Ectodermal cell (in vitro differentiated cells): Measurements from ENCODE around the gene SHE.

Experiments
- H3K27ac ChIP-seq: 2 replicates; pipeline ENCODE4 v1.7.0; 2013; ENCODE audit warnings: mild to moderate bottlenecking, low read depth, low read length; ENCODE audit not compliant: insufficient read depth, poor library complexity, severe bottlenecking
- H3K27me3 ChIP-seq: 2 replicates; pipeline ENCODE4 v1.7.0; 2013; ENCODE audit warnings: mild to moderate bottlenecking, low read length; ENCODE audit not compliant: insufficient read depth, control insufficient read depth, poor library complexity, severe bottlenecking
- H3K36me3 ChIP-seq: one replicate; pipeline ENCODE4 v1.7.0; 2013; ENCODE audit warnings: low read length; ENCODE audit not compliant: control insufficient read depth, insufficient read depth
- H3K4me1 ChIP-seq: one replicate; pipeline ENCODE4 v1.7.0; 2013; ENCODE audit warnings: low read length; ENCODE audit not compliant: control insufficient read depth, insufficient read depth
- H3K4me3 ChIP-seq: 2 replicates; pipeline ENCODE4 v1.7.0; 2013; ENCODE audit warnings: low read depth, low read length, control low read depth; ENCODE audit not compliant: insufficient read depth
- H3K9me3 ChIP-seq: 2 replicates; pipeline ENCODE4 v1.7.0; 2013; ENCODE audit warnings: mild to moderate bottlenecking, low read length, moderate library complexity; ENCODE audit not compliant: control insufficient read depth
- WGBS, 2 experiments: methylation state at CpG; one replicate each; pipeline ENCODE4 v1.1.7; 2013; ENCODE audit warnings: missing lambda C conversion rate in 2 of 2; 5-methylcytosine and 5-hydroxymethylcytosine counted together

SHE gene

GRCh38 chr1:154435599-154436200, 66.5 kb downstream of the SHE start:
- H3K27me3 ChIP-seq: no peaks in the 10 kb centered on the region
- H3K27ac ChIP-seq: no peak overlapping the region
- no peaks in the 10 kb centered on the region for H3K36me3 ChIP-seq
- 94 to 95% methylated on average over 15 of the region's 15 CpGs for WGBS, 2 experiments
- no peaks in the 10 kb centered on the region for H3K9me3 ChIP-seq
- peaks cover 10% of the 10 kb centered on the region for H3K4me1 ChIP-seq
- no peak overlapping the region for H3K4me3 ChIP-seq

GRCh38 chr1:154434346-154435085, 67.7 kb downstream of the SHE start:
- Histone ChIP-seq H3K27me3 (no peaks in the 10 kb centered on the region), H3K4me3 (no peak overlapping the region), H3K27ac (no peak overlapping the region), H3K9me3 (no peaks in the 10 kb centered on the region), H3K4me1 (peaks cover 16% of the 10 kb centered on the region), H3K36me3 (no peaks in the 10 kb centered on the region)
- 90 to 91% methylated on average over 18 of the region's 18 CpGs for WGBS, 2 experiments

- Histone ChIP-seq H3K27me3 (no peaks in the 10 kb centered on the region), H3K27ac (no peak overlapping the region), H3K4me1 (peaks cover 16% of the 10 kb centered on the region), H3K9me3 (no peaks in the 10 kb centered on the region), H3K36me3 (no peaks in the 10 kb centered on the region), H3K4me3 (no peak overlapping the region)
- 89% methylated on average over 7 to 9 of the region's 9 CpGs for WGBS, 2 experiments
Measured at GRCh38 chr1:154433161-154433764, 68.9 kb downstream of the SHE start.

GRCh38 chr1:154431586-154432373, 70.4 kb downstream of the SHE start:
- no peak overlapping the region for H3K27ac ChIP-seq
- H3K4me1 ChIP-seq: peaks cover 16% of the 10 kb centered on the region
- no peaks in the 10 kb centered on the region for H3K36me3 ChIP-seq
- 93 to 94% methylated on average over 10 of the region's 10 CpGs for WGBS, 2 experiments
- no peaks in the 10 kb centered on the region for H3K9me3 ChIP-seq
- H3K27me3 ChIP-seq: no peaks in the 10 kb centered on the region
- no peak overlapping the region for H3K4me3 ChIP-seq

- 16 to 22% methylated on average over 11 of the region's 11 CpGs for WGBS, 2 experiments
- H3K4me1 ChIP-seq: peaks cover 16% of the 10 kb centered on the region
Measured at GRCh38 chr1:154430903-154431302, 71.3 kb downstream of the SHE start.

GRCh38 chr1:154429841-154430611, 72.2 kb downstream of the SHE start:
- no peaks in the 10 kb centered on the region for H3K36me3 ChIP-seq
- no peak overlapping the region for H3K27ac ChIP-seq
- WGBS, 2 experiments: 68 to 72% methylated on average over 16 of the region's 17 CpGs

More at GRCh38 chr1:154430903-154431302, 71.3 kb downstream of the SHE start:
- H3K9me3 ChIP-seq: no peaks in the 10 kb centered on the region
- H3K27me3 ChIP-seq: no peaks in the 10 kb centered on the region
- H3K4me3 ChIP-seq: no peak overlapping the region
- no peak overlapping the region for H3K27ac ChIP-seq
- H3K36me3 ChIP-seq: no peaks in the 10 kb centered on the region

More at GRCh38 chr1:154429841-154430611, 72.2 kb downstream of the SHE start:
- H3K4me1 ChIP-seq: peaks cover 16% of the 10 kb centered on the region
- H3K27me3 ChIP-seq: no peaks in the 10 kb centered on the region
- no peak overlapping the region for H3K4me3 ChIP-seq
- H3K9me3 ChIP-seq: no peaks in the 10 kb centered on the region
